ENCODE data around the gene INAVA.

DNA sequence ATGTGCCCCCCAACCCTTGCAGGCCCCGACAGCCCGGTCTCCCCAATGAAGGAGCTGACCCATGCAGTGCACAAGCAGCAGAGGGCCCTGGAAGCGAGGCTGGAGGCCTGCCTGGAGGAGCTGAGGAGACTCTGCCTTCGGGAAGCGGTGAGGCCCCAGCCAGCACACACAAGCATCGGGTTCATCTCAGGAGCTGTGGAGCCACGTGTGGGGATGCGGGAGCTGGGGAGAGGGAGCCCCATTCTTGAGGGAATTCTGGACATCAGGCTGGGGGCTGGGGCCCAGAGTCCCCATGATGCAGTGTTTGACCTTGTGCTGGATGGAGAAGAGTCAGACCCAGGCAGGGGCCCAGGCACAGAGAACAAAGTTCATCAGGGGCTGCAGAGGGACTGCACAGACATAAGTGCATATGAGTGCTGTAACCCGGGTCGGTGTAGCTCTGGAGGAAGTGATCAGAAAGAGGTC lies 4.8 kb downstream of the INAVA start:
- TF ChIP-seq, protein P1, sequence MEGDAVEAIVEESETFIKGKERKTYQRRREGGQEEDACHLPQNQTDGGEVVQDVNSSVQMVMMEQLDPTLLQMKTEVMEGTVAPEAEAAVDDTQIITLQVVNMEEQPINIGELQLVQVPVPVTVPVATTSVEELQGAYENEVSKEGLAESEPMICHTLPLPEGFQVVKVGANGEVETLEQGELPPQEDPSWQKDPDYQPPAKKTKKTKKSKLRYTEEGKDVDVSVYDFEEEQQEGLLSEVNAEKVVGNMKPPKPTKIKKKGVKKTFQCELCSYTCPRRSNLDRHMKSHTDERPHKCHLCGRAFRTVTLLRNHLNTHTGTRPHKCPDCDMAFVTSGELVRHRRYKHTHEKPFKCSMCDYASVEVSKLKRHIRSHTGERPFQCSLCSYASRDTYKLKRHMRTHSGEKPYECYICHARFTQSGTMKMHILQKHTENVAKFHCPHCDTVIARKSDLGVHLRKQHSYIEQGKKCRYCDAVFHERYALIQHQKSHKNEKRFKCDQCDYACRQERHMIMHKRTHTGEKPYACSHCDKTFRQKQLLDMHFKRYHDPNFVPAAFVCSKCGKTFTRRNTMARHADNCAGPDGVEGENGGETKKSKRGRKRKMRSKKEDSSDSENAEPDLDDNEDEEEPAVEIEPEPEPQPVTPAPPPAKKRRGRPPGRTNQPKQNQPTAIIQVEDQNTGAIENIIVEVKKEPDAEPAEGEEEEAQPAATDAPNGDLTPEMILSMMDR (IDR thresholded peaks at IDR 0.05) = no peak
- no peak for TF ChIP-seq ZFX (IDR thresholded peaks at IDR 0.05; ENCODE audit: borderline replicate concordance)
